CD4-positive, alpha-beta T cell treated with Interleukin-6 for 4 hours (primary cell): ENCODE data around the gene BAZ2B.
"Not testable (repeated sequence)": the region's sequence is repeated elsewhere in the genome, so short reads cannot be mapped to it uniquely, and the experiment has no call there.

Experiments
- DNase-seq: peaks from one replicate; pipeline ENCODE4 v3.0.0-alpha.2; 2020; ENCODE audit warnings: mixed read lengths

Gene BAZ2B

DNA sequence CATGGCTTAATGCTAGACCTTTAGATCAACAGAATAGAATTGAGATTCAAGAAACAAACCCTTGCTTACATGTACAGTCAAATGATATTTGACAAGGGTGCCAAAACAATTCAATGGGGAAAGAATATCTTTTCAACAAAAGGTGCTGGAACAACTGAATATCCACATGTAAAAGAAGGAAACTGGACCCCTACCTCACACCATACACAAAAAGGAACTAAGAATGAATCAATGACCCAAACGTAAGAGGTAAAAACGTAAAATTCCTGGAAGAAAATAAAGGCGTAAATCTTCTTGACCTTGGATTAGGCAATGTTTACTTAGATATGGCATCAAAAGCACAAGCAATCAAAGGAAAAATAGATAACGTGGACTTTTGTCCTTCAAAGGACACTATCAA lies 43.1 kb downstream of the BAZ2B start:
- DNase-seq = no peak

DNA sequence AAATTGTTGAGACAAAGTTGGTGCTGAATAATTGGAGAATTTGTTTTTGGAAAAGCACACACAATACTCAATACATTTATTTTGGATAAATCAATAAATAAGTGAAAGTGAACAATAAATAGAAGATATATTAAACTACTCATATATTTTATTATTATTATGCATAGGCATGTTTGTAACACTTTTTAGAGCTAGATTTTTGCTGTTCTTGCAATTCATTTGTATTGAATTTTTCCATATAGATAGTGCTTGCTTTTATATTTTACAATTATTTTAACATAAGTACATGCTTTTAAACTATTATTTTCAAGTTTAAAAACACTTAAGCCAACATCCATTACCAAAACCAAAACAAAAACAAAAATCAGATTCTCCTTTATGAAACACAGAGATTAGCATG lies 43.9 kb downstream of the BAZ2B start:
- DNase-seq = no peak

DNA sequence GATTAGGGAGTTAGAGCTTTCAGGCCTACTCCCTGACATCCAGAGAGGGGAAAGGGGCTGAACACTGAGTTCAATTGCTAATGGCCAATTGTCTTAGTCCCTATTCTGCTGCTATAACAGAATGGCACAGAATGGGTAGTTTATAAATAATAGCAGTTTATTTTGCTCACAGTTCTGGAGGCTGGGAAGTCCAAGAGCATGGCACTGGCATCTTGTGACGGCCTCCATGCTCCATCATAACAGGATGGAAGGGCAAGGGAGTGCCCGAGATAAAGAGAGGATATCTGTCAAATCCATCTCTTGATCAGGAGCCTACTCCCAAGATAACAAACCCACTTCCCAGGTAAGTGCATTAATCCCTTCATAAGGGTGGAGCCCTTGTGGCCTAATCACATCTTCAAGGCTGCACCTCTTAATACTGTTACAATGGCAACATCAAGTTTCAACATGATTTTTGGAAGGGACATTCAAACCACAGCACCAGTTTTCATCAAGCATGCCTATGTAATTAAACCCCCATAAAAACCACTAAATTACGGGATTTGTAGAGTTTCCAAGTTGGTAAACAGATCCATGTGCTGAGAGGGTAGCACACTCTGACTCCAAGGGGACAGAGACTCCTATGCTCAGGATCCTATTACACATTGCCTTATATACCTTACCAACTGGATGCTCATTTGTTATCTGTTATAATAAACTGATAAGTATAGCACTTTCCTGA lies 44.6 kb downstream of the BAZ2B start:
- DNase-seq = no peak

DNA sequence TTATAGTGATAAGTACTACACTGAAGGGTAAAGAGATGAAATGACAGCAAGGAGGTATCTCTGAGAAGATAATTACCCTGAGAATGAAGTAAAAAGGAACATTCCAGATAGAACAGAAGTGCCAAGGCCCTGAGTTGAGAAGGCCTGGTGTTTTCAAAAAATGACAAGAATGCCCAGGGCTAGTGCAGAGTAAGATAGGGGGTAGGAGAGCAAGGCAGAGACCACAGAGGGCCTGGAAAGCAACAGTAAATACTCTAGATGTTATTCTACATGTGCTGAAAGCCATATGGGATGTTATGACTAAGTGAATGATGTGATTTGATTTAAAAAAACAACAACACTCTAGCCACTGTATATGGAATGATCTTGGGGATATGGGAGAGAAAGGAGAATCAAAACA lies 52.3 kb downstream of the BAZ2B start:
- DNase-seq = no peak

DNA sequence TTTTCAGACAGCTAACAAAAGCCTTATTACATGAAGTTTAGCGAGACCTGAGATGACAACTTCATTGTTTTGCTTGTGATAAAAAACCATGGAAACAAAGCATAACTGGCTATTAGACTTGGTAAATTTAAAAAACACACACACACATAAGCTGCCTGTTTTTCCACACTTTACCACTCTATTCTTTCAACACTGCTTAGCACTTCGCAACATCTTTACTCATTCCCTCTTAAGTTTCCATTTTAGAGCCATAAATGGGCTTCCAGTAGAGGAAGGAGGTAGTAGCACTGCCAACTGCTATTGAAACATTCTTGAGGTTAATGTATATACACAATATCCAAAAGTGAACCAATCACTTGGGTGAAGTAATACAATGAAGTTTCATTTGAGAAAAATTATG lies 54.1 kb downstream of the BAZ2B start:
- DNase-seq = no peak

DNA sequence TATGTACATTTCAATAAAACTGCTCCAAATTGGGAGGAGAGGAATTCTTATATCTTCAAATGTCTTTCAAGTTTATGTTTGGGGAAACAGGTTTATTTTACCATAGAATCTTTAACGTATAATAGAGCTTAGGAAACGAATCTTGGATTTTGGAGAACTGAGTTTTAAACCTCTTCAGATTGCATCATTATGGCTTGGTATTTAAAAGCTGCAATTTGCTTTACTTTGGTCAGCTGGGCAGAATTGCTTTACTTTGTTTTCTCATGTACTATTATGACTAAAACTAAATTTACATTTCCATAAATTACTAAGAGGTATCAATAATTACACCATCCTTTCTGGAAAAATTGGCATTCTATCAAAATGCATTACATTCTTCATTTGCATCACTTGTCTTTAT lies 54.6 kb downstream of the BAZ2B start:
- DNase-seq = no peak

DNA sequence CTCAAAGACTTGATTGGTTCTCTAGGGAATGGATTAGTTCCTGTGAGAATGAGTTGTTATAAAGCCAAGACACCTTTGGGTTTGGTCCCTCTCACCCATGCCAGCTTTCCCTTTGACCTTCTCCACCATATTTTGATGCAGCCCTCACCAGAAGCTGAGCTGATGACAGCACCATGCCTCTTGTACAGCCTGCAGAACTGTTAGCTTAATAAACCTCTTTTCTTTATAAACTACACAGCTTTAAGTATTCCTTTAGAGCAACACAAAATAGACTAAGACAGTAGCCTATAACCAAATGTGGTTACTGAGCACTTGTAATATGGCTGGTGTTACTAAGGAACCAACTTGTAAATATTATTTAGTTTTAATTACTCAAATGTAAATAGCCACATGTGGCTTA lies 55.1 kb downstream of the BAZ2B start:
- no peak for DNase-seq

DNA sequence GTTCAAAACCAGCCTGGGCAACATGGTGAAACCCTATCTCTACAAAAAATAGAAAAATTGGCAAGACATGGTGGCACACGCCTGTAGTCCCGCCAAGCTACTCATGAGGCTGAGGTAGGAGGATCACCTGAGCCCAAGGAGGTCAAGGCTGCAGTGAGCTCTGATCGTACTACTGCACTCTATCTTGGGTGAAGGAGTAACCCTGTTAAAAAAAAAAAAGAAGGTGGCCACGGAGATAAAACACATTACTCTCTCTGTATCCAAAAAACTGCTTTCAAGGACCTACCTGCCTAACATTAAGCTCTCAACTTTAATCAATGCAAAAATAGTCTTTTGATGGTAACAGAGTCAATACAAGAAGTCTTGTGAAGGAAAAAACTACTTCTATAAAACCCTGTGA lies 57.3 kb downstream of the BAZ2B start:
- no peak for DNase-seq

DNA sequence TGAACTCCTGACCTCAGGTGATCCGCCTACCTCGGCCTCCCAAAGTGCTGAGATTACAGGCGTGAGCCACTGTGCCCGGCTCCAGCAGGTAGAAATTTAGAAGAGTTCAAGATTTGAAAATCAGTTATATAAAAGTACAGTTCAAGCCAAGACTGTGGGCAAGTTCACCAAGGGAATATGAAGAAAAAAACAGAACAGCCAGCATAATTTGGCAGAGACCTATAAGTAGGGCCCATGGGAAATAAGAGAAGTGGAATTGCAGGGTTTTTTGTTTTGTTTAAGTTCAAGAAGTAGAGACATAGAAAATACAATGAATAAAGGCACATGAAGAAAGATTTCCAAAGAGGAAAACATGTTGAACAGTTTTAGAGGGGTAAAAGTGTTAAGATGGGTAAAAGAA lies 57.9 kb downstream of the BAZ2B start:
- no peak for DNase-seq

DNA sequence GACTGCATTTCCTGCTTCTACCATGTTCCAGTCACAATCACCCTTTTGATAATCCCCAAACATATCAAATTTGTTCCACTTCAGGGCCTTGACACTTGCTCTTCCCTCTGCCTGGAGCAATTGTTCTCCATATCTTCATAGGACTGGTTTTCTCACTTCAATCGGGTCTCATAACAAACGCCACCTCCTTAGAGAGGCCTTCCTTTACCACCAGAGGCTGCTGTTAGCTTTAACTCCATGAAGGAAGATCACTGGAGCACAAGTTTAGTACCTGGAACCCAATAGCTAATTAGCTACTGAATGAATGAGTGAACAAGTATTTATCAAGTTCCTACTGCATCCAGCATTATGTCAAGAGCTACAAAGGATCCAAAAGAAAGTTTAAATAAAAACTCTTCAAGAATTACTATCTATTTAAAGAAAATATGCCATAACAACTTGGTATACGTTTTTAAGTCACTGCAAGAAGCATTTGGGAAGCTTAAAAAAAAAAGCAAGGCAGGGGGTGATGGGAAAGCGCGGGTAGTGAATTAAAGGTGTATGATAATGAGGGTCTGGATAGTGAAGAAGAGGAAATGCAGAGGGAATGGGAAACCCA lies 58.8 kb downstream of the BAZ2B start:
- DNase-seq = no peak

DNA sequence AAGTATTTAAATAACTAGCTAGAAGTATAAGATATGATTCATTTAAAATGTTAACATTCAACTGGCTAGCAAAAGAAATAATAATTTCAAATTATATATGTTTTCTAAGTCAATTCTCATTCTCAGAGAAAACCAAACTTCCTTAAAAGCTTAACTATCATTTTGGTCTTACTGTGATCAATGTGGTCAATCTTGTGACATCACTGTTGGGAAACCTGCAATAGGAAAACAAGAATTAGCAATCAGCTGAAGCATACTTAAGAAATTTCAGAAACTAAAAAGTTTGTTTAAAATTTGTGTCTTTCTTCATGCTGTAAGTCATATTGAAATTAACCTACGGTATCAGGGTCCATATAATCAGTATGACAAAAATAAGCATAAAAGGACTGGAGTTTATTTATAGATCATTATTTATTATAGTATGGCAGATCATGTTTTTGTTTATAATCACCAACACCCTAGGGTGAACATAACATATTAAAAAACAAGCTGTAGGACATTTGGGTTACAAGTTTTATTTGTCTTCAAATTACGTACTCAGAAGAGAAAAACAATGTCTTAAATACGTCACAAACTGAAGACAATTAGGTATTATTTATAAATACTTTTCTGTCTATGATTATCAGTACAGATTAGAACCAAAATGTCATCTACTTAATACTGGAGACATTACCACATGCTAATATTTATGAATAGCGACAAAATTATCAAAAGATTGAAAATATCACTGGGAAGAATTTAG lies 60.5 kb downstream of the BAZ2B start:
- no peak for DNase-seq

DNA sequence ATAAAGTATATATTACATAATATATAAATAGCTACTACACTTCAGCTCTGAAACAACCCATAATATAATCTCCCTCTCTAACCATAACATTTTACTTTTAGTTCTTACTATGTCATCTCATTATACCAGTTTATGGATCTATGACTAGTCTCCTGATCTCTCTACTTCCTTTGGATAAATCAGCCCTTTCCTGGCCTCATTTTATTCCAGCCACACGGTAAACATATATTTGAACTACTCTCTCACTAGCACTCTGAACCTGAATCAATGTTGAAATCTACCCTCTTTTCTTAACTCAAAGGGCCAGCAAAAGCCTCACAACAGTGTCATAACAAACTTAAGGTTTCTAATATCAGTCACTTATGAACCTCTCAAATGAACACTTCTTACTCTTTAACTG lies 62.6 kb downstream of the BAZ2B start:
- no peak for DNase-seq

DNA sequence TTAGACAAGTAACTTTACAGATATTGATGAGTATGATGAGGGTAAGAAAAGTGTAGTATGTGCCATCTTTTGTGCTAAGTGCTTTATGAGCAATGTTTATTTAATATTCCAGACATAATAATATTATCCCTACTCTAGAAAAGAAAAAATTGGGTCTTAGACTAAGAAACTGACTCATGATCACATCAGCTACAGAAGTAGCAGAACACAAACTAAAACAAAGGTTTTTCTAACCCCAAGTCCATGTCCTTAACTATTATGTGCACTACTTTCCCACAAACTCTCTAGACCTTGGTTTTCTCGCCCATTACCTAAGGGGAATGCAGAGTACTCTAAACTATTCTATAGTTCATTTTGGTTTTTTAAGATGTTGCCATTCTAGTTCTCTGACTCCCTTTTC lies 64.5 kb downstream of the BAZ2B start:
- DNase-seq = no peak

DNA sequence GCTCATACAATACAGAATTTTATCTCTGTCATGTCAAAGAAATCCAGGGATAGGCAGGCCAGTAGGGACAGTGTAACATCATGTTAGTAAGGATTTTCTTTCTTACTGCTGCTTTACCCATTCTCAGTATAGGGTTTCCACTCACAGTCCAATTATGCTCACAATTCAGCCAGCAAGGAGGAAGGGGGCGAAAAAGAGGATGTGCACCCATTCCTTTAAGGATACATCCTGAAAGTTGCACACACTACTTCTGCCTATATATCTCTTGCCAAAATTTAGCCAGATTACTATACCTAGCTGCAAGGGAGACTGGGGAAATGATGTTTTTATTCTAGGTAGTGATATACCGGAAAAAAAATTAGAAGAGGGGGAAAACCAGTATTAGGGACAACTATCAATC lies 66.1 kb downstream of the BAZ2B start:
- no peak for DNase-seq

DNA sequence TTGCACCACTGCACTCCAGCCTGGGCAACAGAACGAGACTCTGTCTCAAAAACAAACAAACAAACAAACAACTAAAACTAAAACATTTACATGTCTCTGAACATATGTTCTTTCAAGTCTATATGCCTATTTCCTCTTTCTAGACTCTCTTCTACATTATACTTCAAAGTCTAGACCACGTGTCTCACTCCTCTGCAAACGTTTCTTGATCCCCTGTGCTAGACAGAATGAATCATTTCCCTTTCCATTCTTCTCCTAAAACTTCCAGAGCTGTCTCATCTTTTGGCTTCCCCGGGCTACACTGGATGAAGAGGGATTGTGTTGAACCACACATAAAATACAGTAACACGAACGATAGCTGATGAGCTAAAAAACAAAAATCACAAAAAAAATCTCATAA lies 67.1 kb downstream of the BAZ2B start:
- DNase-seq = no peak

DNA sequence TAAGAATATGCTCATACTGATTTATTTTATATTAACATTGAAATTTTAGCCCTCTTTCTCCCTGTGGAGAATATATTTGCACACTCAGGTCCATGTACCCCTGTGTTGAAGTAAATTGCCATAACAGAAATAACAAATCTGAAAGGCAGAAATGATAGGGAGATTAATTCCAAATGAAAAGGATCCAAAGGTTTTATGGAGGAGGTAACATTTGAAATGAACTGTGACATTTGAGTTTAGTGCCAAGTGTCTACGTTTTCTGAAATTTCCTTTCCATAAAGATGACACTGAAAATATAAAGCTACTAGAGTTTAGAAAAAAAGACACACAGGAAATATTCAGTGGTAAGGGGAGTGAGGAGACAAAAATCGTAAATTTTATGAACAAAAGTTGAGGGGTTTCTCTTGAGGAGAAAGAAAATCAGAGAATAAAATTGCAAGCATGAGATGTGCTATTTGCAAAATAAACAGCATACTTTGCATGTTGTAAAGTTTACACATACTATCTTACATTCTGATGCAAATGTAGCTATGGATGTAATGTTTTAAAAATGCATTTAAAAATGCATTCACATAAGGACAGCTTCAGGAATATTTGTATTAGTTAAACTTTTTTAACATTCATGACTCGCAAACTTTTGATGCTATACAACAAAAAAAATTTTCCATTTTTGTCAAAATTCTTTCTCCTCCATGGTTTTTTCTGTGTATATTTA lies 69.5 kb downstream of the BAZ2B start:
- DNase-seq = no peak

DNA sequence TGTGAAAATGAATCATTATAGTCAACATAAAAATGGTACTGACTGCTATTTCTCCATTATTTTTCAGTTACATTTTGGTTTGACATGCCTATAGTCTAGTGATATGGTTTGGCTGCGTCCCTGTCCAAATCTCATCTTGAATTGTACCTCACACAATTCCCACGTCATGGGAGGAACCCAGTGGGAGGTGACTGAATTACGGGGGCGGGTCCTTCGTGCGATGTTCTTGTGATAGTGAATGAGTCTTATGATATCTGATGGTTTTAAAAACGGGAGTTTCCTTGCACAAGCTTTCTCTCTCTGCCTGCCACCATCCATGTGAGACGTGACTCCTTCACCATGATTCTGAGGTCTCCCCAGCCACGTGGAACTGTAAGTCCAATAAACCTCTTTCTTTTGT lies 70.3 kb downstream of the BAZ2B start:
- no peak for DNase-seq

DNA sequence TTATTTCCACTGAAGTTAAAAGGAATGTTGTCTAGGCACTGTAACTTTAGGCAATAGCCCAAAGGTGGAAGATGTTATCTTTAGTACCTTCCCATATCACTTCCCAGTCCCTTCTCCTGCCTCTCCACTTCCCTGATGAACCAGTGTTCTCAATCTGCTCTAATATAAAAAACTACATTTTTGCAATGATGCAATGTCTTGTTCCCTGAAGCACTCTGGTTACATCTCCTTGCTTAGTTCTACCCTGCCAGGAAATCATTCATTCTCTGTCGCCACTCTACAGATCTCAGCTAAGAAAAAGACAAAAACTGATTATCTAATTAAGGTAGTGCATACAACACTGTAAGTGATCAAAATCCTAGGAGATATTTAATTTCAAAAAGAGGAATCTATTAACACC lies 71.3 kb downstream of the BAZ2B start:
- DNase-seq = no peak

DNA sequence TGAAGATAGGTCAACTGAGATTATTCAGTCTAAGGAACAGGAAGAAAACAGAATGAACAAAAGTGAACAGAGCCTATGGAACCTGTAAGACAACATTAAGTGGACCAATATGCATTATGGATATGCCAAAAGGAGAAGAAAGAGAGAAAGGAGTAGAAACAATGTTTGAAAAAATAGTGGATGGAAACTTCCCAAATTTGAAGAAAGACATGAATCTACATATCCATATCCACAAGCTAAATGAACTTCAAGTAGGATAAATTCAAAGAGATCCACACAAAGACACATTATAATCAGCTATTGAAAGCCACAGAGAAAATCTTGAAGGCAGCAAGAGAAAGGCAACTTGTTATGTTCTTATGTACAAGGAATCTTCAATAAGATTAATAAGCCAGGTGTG lies 74.2 kb downstream of the BAZ2B start:
- DNase-seq = no peak

DNA sequence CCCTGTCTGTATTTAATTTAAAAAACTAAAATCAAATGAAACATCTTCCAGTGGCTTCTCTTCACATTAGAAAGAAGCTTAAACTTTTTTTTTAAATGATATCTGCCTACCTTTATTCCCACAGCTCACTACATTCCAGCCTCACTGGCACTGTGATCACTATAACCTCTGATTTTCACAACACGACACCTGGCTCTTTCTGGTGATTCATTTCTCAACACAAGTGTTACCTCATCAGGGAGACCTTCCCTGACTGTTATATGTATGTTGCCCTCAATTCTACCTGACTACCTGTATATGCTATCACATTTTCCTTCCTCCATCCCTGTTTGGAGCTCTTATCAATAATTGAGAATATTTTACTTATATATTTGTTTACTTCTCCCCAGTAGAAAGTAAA lies 76.6 kb downstream of the BAZ2B start:
- no peak for DNase-seq

DNA sequence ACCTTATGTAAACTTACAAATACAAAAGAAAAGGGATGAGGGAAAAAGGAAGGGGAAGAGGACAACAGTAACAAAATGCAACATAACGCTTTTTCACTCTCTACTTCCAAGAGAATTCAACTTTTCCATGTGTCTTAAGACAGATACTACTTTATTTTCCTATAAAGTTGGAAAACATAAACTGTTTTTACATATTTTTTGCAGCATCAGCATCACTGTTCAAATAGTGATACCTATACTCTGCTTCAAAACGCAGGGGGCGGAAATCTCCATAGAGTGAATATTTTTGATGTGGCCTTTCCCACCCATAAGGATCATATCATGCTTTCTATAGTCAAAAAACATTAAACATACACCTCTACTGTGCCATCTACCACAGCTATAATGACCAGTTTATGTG lies 77.5 kb downstream of the BAZ2B start:
- DNase-seq = no peak

DNA sequence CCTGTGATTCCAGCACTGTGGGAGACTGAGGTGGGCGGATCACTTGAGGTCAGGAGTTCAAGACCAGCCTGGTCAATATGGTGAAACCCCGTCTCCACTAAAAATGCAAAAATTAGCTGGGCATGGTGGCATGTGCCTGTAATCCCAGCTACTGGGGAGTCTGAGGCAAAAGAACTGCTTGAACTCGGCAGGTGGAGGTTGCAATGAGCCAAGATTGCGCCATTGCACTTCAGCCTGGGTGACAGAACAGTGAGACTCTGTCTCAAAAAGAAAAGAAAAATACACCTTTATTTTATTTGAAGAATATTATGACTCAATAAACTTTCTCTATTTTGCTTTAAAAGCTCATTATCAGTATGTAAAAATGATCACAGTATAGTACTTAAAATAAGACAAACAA lies 81.1 kb downstream of the BAZ2B start:
- not testable (repeated sequence) for DNase-seq

DNA sequence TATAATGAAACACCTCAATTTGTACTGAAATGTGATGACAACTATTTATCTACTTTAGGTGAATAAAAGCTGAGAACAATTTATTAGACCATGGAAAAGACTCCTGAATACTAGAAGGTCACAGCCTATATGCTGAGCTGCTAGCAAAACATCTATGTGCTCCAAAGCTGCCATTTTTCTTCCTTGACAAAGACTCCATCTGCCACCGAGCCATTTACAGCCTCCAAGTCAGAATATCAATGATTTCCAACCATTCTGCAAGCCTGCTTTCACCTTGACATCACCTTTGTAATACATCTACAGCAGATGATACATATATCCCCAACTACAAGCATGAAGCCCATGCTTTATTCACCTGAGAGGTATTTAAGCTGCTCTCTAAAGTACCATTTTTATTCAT lies 84.9 kb downstream of the BAZ2B start:
- DNase-seq = no peak

DNA sequence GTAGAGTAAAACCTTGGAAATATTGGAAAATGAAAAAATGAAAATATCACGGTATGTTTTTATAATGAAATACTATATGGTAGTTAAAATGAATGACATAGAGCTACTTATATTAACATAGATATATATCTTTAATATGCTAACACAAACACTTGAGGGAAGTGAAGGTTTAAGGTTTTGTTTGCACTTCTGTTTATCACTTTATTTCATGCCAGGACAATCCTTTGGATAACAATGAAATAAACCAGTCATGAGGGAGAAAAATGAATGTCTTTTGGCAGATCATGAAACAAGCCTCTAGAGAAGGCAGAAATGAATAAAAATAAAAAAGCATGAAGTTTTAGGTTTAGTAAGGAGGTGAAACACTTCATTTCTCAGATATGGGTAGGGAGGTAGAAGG lies 89.9 kb downstream of the BAZ2B start:
- DNase-seq = no peak
